Stimulated activated CD8-positive, alpha-beta memory T cell treated with anti-CD3 and anti-CD28 coated beads, Interleukin-15, amount 100 ng/mL, for 48 hours (primary cell): ENCODE data around the gene GP9.
"Not testable (repeated sequence)": the region's sequence is repeated elsewhere in the genome, so short reads cannot be mapped to it uniquely, and the experiment has no call there.

Experiments
- DNase-seq, 2 donors: peaks; one replicate each; pipeline ENCODE4 v3.0.0-alpha.2; 2020; ENCODE audit warnings: low read depth in 2 of 2

Gene GP9

GRCh38 chr3:129070086-129070885 lies 9.7 kb downstream of the GP9 start:
- DNase-seq, result no peak

DNA sequence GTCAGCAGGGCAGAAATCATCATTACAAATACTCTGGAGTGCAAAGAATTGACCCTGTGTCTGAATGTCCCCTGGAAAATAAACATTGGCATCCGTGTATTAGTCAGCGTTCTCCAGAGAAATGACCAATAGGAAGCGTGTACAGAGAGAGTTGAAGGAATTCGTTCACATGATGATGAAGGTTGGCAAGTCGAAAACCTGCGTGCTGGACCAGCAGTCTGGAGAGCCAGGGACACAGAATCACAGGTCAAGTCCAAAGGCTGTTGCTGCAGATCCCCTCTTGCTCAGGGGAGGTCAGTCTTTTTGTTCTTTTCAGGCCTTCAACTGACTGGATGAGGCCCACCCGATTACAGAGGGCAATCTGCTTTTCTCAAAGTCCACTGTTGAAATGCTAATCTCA lies 16.6 kb downstream of the GP9 start:
- no peak for DNase-seq

DNA sequence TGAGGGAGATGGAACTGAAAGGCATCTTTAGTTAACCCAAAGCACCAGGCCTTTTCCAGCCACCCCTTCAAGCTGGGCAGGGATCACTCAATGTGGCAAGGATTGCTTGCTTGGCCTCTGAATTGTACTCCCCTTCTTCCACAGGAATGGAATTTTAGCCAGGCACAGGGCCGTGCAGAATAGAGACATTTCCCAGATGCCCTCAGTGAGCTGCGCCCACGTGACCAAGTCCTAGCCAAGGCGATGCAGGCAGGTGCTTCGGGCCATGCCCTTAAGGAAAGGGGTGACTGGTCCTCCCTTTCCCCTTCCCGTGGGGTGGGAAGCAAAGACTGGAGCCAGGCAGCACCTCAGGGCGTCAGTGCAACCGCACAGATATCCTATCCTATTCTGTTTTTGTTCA lies 17.9 kb downstream of the GP9 start:
- no peak for DNase-seq

GRCh38 chr3:129081503-129081902 lies 20.9 kb downstream of the GP9 start:
- no peak for DNase-seq

DNA sequence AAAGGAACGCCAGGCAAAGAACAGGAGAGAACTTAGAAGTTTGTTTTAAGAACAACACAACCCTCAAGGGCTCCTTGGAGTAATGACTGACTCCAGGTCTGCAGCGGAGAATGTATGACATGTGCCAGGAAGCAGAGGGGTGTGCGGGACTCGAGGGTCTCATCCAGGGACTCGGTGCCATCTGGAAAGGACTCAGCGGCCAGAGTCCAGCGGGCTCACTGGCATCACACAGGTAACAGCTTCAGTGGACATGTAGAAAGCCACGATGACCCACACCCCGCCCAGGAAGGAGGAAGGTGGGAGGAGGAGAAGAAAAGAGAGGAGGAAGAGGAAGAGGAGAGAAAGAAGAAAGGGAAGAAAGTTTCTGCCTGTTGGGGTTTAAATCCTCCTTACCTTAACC lies 21.4 kb downstream of the GP9 start:
- no peak for DNase-seq

- no peak for DNase-seq
These were observed 23.9 kb downstream of the GP9 start for GRCh38 chr3:129084501-129084900.

DNA sequence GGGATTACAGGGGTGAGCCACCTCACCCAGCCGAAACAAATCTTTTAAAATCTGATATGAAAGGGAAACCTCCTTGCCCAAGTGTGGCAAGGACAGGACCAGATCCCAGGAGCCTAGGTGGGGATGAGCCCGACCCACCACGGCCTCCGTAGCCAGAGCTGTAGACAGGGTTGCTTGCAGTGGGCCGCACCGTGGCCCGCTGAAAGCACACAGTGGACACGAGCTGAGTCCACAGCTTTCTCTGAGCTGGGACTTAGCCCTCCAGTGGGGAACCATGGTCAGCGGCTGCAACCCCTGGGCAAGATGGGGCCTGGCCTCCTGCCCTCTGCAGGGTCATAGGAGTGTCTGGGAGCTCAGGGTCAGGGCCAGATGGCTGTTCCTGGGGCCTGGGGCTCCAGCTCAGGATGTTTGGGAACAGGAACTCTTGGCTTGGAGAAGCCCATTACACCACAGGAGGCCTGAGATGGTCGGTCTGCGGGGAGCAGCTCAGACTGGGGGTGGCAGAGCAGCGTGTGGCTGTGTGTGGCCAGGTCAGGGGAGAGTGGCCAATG lies 24.7 kb downstream of the GP9 start:
- DNase-seq, result no peak

GRCh38 chr3:129085818-129086217 lies 25.2 kb downstream of the GP9 start:
- DNase-seq, result no peak

DNA sequence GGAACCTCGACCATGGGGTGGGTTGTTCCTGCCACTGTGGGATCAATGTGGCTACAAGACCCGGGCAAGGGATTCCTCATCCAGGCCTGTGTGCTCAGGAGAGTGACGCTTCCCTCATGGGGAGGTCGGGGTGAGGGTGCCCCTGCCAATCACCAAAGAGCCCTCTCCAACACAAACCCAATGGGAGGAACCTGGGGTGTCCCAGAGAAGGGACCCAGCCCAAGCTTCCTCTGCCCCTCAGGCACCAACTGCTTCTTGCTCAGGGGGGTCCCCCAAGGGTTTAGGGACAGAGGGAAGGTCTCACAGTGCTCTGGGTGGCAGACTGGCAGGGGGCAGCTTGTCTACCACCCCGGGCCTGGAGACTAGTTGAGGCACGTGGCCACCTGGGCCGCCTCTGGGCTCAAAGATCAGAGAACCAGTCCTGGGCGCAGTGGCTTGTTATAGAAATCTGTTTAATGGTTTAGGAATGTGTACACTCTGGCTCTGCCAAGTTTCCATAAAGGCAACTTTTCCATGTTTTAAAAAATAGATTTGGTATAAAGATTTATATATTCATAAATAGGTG lies 26.6 kb downstream of the GP9 start:
- no peak for DNase-seq

DNA sequence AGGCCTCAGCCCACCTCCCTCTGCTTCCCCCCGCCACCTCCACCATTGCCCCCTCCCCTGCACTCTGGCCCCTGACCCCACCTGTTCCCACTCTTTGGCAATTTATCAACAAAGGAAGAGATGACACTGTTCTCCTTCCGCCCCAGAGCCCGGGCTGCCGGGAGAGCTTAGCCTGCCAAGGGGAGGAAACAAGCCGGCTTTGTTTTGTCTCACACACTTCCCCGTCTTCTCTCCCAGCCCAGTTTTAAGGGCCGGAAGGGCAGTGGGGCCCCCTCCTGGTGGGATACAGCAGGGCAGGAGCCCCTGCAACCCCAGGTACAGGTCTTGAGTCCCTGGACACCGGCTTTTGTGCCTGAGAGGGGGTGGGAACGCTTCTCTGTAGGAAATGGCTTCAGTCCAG lies 27.3 kb downstream of the GP9 start:
- DNase-seq, result not testable (repeated sequence)

DNA sequence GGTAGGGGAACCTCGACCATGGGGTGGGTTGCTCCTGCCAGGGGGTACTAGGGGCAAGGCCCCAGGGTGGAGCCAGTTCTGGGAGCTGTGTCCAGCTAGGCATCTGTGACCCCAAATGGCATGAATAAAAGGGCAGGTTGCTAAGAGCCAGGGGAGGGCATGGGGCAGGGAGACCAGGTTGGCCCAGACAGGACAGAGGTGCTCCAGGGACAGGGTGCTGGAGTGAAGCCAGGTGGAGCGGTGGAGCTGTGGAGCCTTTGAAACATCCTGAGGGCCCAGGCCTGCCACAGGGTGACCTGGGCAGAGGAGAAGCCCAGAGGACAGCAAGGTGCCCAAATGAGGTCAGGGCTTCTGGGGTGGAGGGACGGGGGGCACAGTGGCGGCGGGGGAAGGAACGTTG lies 27.7 kb downstream of the GP9 start:
- DNase-seq, result not testable (repeated sequence)

GRCh38 chr3:129095285-129095684 lies 34.7 kb downstream of the GP9 start:
- no peak for DNase-seq

DNA sequence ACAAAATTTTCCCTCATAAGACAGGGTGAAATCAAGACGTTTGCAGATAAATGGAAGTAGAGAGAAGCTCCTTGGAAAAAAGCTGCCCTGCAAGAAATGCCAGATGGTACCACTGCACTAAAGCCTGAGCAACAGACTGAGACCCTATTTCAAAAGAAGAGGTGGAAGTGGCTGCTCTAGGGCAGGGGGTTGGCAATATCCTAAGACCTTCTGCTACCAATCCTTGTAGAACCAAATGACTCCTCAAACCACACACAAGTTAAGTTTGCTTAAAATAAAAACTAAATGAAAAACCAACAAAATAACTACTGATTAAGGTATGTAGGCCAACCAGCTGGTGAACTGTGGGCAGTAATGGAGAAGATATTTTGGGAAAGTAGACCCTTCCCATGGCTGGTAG lies 39.7 kb downstream of the GP9 start:
- no peak for DNase-seq

DNA sequence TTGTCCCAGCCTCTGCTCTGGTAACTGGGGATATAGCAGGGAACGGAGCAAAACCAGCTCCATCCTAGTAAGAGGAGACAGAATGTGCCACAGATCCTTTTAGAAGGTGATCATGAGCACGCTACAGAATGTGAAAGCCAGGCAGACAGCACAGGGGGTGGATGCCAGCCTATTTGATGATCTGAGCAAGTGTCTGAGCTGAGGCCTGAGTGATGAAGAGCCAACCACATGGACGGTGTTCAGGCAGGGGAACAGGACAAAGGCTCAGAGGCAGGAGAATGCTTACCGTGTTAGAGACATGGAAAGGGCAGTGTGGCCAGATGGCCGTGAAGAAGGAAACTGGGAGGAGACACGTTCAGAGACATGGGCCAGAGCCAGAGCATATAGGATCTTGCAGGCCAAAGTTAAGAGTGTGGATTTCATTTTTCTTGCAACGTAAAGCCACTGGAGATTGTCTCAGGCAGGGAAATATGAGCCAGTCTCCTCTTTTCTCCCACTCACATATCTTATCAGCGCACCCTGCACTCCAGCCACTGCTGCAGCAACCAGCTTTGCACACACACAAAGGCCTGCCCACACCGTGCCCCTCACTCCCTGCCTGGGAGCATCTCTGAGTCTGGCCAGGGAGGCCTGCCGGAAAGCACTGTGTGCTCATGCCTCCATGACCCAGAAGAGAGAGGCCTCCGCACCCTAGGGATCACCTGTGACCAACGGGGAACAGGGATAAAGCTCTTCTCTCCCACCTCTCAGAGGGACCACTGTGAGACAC lies 41.0 kb downstream of the GP9 start:
- DNase-seq, result no peak

DNA sequence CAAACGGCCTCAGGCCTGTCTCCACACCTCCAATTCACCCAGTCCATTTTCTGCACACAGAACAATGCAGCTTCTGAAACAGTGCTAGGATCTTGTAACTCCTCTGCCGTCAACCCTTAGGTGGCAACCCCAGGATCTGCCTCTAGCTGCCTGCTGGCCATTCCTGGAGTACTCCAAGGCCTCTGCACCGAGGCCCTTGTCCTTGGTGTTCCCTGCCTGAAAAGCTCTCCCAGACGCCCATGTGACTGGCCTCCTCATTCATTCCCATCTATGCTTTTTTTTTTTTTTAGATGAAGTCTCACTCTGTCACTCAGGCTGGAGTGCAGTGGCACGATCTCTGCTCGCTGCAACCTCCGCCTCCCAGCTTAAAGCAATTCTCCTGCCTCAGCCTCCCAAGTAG lies 42.7 kb downstream of the GP9 start:
- no peak for DNase-seq

GRCh38 chr3:129104051-129104450 lies 43.5 kb downstream of the GP9 start:
- no peak for DNase-seq

DNA sequence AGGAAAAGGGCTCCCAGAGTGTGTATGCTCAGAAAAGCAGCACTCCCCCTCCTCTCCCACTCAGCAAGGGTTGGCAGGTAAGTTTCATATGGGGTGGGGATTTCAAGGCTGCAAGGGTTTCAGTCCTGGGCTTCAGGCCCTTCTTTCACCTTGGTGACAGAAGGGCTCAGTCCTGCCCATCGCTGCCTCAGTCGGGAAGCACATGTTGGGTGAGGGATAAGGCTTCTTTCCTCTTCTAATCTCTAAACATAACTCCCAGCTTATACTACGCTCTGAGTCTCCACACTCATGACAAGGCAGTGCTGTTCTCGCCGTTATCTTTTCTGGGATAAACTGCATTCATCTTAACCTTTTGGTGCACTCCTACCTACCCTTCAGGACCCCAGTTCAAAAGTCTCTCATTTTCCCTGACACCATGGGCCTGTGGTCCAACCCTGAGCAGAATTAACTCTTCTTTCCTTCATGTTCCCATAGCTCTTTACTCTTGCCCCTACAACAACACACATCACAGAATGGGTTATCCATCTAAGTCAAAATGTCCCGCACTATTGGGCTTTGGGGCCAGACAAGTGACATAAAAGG lies 44.0 kb downstream of the GP9 start:
- DNase-seq, result no peak

GRCh38 chr3:129105862-129106261 lies 45.3 kb downstream of the GP9 start:
- no peak for DNase-seq

DNA sequence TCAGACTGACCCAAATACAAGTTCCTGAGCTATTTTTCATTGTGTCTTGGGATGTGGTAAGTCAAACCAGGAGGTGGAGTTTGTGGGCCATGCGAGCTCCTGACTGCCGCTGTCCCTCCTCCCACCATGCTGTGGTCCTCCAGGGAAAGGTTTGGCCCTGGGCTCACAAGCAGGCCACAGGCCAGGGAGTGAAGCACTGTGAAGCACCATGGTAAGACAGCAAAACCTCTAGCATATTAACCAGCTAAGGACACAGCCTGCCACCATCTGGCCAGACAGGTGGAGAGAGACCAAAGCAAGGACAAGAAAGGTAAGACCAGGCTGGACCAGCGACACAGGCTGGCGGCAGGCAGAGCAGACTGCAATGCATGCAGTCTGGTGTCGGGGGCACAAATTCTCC lies 45.7 kb downstream of the GP9 start:
- no peak for DNase-seq

DNA sequence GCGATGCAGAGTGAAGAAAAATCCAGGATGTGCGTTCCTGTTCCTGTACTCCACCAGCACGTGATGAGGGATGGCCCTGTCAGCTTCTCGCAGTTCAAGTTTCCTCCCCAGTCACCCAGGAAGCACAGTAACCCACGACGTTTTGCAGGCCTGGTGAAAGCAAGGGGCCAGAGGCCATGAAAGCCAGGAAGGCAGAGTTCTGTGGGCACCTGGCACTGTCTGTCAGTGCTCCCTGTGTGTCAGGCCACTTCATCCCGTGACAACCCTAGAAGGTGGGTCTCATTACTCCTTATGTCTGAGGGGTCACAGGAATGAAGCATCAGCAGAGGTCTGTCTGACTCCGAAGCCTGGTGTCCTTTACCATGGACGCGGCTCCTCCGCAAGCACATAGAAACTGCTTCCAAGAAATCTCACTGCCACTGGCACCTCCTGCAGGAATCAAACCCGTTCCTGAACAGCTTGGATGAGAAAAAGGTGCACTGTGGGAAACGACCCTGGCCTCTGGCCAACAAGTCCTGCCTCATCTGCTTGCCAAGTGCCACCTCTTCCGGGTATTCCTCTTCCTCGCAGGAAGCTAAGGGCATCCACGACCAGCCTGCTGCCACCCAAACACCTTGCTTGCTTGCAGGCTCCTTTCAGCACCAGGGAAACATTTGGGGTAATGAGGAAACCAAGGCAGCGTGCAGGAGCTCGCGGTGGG lies 46.4 kb downstream of the GP9 start:
- no peak for DNase-seq

GRCh38 chr3:129107793-129108192 lies 47.2 kb downstream of the GP9 start:
- DNase-seq, result no peak
